Activated CD4-positive, alpha-beta T cell treated with anti-CD3 and anti-CD28 coated beads, Interleukin-2, amount 50 U/mL, for 1 hour (primary cell): ENCODE data around the gene TEDC1.

ENCODE experiments used
- DNase-seq: peaks from one replicate; pipeline ENCODE4 v3.0.0-alpha.2; 2020

Gene TEDC1

GRCh38 chr14:105490572-105491365, at the start of gene TEDC1:
TSS of gene TEDC1 (plus strand) at chr14:105491246. CDS start at chr14:105491376, 130 bp downstream.
- DNase-seq, result peak; percentile 98

DNA sequence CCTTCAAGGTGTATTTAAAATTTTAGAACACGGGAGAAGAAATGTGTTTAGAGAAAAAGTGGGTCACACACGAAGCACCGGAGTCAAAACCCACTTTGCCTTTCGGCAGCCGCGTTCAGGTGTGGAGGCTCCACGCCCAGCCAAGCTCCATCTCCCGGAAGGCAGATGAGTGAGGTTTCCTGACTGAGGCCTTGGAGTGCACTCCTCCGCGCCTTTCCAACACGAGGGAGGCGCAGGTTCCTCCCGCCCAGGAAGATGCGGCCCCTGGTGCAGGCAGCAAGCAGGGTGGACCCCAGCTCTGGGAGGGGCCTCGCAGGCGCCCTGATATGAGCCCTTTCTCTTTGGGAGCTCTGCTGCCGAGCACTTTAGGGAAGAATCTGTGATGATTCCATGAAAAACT, 48.9 kb upstream of the TEDC1 start:
- DNase-seq, result no peak

DNA sequence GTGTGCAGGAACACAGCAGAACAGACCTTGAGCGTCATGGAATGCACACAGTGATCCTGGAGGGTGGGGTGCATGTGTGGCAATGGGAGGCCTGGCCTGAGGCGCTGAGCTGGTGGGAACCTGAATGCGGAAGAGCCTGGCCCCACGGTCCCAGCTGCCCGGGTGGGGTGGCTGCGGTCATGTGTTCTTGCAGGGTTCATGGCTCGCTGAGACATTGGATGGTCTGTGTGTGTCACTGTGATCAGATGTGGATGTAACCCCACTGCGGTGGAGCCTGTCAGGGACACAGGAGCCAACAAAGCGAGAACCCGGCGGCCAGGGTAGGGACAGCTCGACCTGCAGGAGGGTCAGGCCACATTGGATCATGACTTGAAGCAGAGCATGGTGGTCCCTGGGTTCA, 48.2 kb upstream of the TEDC1 start:
- DNase-seq, result no peak

DNA sequence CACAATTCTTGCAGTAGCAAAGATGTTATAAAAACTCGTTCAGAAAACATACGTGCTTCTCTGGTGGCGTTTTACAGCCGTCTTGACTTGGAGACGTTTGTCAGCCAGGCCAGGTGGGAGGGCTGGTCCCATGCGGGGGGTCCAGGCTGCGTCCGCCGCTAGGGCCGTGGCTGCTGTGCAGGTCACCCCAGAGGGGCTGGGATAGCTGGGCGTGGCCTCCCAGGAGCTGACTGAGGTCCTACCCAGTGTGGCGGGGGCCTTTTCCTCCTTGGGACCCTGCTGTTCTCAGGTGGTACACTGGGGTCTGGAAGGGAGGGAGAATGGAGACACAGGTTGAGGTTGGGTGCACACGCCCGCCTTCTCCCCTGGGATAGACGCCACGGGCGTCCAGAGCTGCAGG, 46.2 kb upstream of the TEDC1 start:
- DNase-seq, result no peak

DNA sequence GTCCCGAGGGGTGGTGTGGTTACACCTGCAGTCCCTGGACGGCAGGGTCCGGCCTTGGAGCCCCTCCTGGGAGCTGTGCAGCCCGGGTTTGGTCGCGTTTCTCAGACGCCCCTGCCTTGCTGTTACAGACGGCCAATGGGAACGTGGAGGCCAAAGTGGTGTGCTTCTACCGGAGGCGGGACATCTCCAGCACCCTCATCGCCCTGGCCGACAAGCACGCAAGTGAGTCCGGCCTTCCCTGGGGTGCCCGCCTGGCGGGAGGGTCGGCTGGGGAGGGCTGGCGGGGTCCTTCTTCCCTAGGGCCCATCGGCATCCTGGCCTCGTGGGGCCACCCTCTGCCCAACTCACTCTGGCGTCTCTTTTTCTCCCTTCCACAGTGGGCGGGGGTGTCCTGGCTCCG, 45.8 kb upstream of the TEDC1 start:
- no peak for DNase-seq

DNA sequence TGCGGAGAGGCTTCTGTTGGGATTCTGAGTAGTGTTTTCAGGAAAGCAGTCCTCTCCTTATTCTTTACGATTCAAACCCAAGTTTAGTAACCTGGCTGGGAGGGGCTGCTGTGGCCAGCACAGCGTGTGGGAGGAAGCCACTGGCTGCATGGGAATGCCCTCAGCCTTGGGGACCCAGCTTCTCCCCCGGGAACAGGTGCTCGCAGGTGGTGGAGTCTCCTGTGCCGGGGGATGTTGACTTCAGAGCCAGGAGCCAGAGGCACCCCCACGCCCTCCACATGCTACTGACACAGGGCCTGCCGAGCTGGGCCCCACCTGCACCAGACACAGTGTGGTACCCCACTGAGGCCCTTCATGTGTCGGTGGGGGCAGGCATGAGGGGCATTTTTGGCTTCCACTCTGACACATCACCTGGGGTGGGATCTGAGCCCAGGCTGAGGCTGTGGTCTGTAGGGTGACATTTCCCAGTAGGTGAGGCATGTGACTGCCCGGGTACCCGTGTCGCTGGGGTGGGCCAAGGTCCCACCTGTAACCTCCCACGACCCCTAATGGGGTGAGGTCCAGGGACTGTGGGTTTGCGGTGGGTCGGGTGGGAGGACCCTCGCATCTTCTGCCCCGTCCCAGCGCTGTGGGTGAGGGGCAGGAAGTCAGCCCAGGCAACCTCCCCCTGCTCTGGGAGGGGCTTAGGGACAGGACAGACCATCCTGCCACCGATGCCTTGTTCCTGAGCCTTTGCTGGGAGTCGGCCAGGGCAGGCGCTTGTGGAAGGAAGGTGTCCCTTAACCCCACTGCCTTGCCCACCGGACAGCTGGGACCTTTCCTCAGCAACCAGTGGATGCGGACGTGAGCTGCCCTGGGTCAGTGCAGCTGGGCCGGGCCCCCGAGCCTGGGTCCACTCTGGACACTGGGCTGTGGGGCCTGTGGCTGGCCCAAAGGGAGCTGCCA, 44.9 kb upstream of the TEDC1 start:
- no peak for DNase-seq

GRCh38 chr14:105446971-105447370, 44.1 kb upstream of the TEDC1 start:
- no peak for DNase-seq

DNA sequence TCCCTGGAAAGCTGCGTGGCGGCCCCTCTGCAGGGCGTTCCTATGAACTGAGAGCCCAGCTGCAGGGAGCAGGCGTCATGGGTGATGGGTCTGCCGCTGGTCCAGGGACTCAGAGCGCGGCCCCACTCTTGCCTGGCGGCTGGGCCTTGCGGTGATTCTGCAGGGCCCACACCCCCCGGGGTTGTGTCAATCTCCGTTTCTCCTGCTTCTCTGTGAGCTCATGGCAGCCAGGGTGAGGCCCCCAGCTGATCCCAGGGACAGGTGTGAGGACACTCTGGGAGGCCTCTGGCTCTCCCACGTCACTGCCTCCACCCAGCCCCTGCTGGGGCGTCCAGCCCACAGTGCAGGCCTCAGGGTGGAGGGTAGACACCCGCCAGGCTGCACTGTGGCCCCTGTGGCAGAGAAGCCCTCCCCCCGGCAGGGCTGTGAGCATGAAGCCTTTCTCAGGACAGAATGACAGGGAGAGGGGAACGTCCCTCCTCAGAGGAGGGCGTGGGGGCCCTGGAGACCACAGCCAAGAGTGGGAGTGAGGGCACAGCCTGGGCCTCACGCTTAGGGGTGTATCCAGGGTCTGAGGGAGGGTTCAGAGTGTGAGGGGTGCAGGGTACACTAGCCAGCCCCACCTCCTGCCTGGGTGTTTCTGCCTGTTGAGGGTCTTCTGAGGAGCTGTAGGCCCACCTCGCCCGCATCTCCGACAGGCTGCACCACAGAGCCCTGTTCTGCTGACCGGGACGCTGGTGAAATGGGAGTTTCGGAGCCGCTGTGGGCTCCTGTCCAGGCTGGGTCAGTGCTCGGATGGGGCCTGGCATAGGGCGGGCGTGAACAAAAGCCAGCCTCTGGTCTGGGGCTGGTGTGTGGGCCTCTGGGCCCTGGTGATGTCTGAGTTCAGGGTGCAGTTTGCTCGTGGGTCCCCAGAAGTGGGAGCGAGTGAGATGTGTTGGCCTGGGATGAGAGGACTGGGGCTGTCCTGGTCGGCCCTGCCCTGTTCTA, 43.1 kb upstream of the TEDC1 start:
- no peak for DNase-seq

DNA sequence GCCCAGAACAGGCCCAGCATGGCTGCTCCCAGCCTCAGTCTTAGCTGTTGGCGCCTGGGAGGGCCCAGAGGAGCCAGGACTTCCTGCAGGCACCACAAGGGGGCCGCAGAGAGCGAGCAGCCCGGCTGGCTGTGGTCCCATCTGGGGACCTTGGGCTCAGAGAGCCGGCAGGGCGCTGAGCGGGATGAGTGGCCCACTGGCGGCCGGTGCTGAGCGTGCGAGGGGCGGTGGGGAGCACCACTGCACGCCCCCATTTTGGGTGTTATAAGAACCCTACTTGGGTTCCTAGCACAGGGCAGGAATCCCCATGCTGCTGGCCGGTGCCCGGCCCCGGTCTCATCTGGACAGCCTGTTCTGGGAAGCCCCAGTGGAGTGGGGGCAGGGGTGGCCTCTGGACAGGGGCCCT, 42.3 kb upstream of the TEDC1 start:
- peak; percentile 73 for DNase-seq

DNA sequence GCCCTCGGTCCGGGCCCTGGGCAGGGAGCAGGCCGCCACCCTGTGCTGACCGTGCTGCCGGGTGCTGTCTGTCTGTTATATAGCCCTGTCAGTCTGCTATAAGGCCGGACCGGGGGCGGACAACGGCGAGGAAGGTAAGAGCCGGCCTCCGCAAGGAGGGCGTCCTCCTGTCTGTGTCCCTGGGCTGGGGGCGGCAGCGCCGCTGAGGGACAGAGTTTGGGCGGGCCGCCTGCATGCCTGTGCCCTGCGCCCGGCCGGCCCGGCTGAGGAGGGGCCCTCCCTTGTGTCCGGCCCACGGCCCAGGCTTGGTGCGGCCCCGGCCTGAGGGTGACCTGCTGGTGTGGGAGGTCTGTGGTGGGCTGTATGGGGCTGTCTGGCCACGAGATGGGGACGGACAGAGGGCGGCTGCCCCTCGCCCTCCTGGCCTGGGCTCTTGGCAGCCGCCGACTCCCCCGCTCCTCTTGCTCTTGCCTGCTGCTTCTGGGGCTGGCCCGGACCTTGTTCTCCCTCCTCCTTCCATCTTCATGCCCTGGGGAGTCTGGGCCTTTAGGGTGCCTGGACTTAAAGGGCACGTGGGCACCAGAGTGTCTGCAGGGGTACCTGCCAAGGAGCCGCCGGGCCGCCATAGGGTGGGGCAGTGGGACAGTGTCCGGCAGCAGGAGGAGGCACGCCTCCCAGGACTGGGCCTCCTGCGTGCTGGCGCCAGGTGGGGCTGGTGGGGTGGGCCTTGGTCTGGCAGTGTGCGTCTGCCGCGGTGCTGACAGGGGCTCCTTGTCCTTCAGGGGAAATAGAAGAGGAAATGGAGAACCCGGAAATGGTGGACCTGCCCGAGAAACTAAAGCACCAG, 41.5 kb upstream of the TEDC1 start:
- DNase-seq, result no peak

DNA sequence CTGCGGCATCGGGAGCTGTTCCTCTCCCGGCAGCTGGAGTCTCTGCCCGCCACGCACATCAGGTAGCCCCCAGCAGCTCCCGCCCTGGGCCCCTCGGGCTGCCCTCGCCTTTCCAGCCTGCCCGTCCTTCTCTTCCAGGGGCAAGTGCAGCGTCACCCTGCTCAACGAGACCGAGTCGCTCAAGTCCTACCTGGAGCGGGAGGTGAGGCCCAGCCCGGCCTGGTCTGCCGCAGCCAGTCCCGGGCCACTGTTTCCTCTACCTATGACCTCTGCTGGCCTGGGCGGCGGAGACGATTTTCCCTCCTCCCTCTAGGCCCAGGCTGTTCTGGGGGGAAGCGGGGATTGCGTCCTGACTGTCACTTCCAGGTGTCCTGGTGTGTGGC, 40.9 kb upstream of the TEDC1 start:
- no peak for DNase-seq

DNA sequence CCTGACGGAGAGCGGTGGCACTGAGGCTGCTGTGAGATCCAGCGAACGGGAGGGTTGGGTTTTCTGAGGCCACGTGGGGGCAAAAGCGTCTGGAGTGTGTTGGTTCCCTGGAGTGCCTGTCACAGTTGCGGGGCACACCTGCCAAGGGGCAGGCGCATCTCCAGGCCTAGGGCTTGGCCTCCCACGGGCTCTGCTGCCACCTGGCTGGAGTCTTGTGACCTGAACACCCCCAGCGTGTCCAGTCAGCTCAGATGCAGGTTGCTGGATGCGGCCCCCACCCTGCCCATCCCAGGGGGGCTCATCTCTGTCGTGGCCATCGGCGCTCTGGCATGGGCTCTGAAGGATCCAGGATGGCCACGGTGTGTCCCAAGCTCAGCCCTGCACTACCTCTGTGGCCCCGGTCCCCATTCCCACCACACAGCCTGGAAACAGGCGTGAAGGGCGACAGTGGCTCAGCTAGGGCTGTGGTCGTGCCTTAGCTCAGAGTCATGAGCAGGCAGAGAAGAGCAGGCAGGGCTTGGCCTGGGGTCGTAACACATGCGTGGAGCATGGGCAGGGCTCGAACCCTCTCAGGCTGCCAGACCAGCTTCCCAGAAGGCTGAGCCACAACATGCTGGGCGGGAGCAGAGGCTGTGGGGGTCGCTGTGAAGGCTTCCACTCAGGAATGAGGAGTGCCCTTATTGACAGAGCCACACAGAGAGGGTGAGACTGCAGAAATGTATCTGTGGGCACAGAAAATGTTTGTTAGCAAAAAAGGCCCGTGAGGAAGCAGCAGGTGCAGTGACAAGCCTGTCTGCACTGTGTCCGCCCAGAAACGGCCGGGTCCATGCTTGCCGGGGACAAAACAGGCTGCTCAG, 40.0 kb upstream of the TEDC1 start:
- no peak for DNase-seq

GRCh38 chr14:105452963-105453362, 38.1 kb upstream of the TEDC1 start:
- no peak for DNase-seq

DNA sequence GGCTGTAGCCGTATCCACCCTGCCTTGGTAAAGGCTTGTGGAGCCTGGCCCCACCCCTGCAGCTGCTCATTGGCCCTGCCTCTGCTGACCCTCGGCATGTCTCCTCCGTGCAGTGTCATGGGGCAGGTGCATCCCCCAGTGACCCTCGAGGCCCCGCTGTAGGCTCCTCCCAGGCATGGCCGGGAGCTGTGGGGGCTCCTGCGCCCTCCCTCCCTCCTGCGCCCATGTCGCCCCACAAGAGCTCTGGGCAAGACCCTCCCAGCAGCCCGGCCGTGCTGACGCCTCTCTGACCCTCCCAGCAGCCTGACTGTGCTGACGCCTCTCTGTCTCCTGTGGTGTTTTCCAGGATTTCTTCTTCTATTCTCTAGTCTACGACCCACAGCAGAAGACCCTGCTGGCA, 37.2 kb upstream of the TEDC1 start:
- no peak for DNase-seq

DNA sequence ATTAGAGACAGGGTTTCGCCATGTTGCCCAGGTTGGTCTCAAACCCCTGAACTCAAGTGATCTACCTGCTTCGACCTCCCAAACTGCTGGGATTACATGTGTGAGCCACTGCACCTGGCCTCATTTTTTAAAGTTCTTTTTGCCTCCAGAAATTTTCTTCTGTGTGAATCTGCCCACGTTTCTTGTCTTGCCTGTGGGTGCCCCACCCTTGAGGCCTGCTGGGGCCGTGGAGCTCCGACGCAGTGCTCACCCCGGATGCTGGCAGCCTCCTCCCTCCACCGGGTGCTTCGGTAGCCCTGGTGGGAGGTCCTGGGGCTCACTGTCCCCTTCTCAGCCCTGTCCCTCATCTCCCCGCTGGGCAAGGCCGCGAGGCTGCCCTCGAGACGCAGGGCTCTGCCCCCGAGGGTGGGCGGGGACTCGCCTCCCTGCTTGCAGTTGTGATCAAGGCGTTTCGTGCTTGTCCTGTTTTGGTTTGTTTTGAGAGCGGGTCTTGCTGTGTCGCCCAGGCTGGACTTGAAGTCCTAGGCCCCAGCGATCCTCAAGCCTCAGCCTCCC, 35.9 kb upstream of the TEDC1 start:
- no peak for DNase-seq

DNA sequence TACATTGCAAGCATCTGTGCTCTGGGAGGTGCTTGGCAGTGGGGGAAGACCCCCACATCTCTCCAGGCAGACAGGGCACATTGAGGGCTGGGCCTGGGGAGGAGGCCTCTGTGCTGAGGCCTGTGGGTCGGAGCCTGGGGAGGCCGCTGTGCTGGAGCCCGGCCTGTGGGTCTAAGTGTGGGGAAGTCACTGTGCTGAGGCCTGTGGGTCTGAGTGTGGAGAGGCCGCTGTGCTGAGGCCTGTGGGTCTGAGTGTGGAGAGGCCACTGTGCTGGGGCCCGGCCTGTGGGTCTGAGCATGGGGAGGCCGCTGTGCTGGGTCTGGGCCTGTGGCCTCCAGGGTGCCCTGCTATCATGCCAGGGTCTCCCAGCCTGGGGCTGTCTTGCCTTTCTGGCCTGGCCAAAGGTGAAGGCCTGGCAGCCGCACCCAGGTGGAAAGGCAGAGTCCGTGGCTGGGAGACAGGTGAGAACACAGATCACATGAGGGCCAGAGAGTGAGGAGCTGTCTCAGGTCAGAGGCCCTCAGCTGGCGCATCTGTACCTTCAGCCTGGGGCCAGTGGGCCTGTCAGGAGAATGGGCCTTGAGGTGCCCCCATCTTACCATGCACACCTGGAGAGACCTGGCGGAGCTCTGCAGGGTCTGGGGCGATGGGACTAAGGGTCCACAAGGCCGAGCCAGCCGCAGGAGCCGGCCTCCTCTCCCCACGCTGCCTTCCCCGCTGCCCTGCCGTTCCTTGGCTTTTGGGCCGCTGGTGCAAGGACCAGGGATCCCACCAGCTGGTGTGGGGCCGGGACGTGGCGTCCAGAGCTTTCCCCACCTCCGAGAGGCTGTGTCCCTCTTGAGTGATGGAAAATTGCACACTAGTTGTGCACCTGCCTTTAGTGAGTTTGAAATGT, 35.0 kb upstream of the TEDC1 start:
- no peak for DNase-seq

DNA sequence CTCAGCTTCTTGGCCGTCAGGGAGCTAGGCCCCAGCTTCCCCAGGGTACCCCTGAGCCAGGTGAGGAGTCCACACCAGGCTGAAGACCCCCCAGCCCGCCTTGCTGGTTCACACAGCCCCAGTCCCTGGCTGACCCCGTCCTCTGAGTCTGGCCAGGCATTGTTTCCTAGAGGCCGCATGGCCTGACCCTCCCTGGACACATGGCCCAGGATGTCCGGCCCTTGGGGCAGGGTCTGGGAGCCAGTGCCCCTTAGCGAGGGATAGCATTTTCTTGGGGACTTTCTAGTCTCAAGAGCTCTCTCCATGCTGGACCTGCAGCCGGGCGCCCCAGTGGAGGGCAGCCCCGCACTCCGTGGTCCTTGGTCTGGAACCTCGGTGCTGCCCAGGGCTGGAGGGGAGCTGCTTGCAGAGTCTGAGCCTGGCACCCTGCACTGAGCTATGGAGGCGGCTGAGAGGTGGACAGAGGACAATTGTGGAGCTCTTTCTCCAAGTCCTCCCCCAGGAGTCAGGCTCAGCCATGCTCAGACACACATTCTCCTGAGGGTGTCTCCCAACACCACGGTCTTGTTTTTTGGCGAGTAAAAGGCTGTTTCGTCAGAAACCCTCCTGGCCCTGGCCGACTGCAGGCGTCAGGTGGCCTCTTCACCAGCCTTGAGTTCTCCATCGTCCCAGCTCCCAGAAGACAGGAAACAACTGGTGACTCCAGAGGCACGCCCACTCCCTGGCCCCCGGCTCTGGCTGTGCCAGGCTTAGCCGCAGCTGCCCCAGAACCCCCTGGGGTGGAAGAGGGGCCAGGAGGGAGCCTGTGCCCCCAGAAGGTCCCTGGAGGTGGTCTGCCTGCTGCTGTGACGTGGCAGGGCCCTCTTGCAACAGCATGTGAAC, 34.1 kb upstream of the TEDC1 start:
- DNase-seq, result no peak

GRCh38 chr14:105458010-105458409, 33.0 kb upstream of the TEDC1 start:
- no peak for DNase-seq
